DND-41 (cell line): ENCODE results near the gene HS3ST5.

ENCODE experiments used
- ATAC-seq: fragments of 200-7000 bp; cut with Tn5 transposase; 3 replicates; pipeline ENCODE4 v1.9.1; 2021; ENCODE audit warnings: low read depth; ENCODE audit not compliant: insufficient read depth
- DNase-seq: peaks from one replicate; pipeline ENCODE4 v3.0.0-alpha.2; 2020
- H2AFZ ChIP-seq: 2 replicates; pipeline ENCODE4 v1.6.0; 2012; ENCODE audit warnings: low read depth, low read length
- H3K27ac ChIP-seq: 2 replicates; pipeline ENCODE4 v1.5.1; 2012; ENCODE audit warnings: low read length, inconsistent platforms
- H3K27me3 ChIP-seq: fragments of 200-600 bp; sonication (generic); 2 replicates; pipeline ENCODE4 v1.6.0; 2012; ENCODE audit warnings: low read length, mild to moderate bottlenecking, inconsistent platforms; ENCODE audit not compliant: insufficient read depth, poor library complexity
- H3K36me3 ChIP-seq: 2 replicates; pipeline ENCODE4 v1.5.1; 2012; ENCODE audit warnings: low read length, inconsistent platforms; ENCODE audit not compliant: insufficient read depth
- H3K4me1 ChIP-seq: 2 replicates; pipeline ENCODE4 v1.5.1; 2012; ENCODE audit warnings: mild to moderate bottlenecking, low read length; ENCODE audit not compliant: insufficient read depth
- H3K4me2 ChIP-seq: 2 replicates; pipeline ENCODE4 v1.6.0; 2012; ENCODE audit warnings: mild to moderate bottlenecking, moderate library complexity, low read length, inconsistent platforms; ENCODE audit not compliant: insufficient read depth
- H3K4me3 ChIP-seq, 2 experiments: fragments of 200-600 bp in 1 of 2; shearing (Covaris generic) in 1 of 2; 2 replicates each; pipeline ENCODE4 v1.5.1; 2012 to 2016; ENCODE audit warnings: inconsistent platforms in 2 of 2, low read length in 2 of 2, mild to moderate bottlenecking in 2 of 2, low read depth in 1 of 2, moderate library complexity in 1 of 2
- H3K79me2 ChIP-seq: 2 replicates; pipeline ENCODE4 v1.6.0; 2012; ENCODE audit warnings: low read length, inconsistent platforms; ENCODE audit not compliant: insufficient read depth
- H3K9ac ChIP-seq: 2 replicates; pipeline ENCODE4 v1.6.0; 2012; ENCODE audit warnings: low read depth, mild to moderate bottlenecking, inconsistent platforms, low read length, moderate library complexity
- H3K9me3 ChIP-seq: 2 replicates; pipeline ENCODE4 v1.5.1; 2012; ENCODE audit warnings: low read length, moderate library complexity, mild to moderate bottlenecking, inconsistent platforms; ENCODE audit not compliant: insufficient read depth, severe bottlenecking
- H4K20me1 ChIP-seq: 2 replicates; pipeline ENCODE4 v1.6.0; 2012; ENCODE audit warnings: low read length; ENCODE audit not compliant: insufficient read depth
- EZH2 ChIP-seq: IDR thresholded peaks from 3 replicates; pipeline ENCODE4 v1.6.1; 2012; ENCODE audit warnings: borderline replicate concordance, low read depth, mild to moderate bottlenecking, moderate library complexity, low read length, inconsistent platforms; ENCODE audit not compliant: severe bottlenecking
- TF ChIP-seq, protein P1 (sequence below): IDR thresholded peaks from 2 replicates; pipeline ENCODE4 v1.5.1; 2012; ENCODE audit warnings: borderline replicate concordance, low read length, moderate library complexity, mild to moderate bottlenecking; ENCODE audit not compliant: poor library complexity, severe bottlenecking; ENCODE audit errors: extremely low read depth

Gene HS3ST5

DNA sequence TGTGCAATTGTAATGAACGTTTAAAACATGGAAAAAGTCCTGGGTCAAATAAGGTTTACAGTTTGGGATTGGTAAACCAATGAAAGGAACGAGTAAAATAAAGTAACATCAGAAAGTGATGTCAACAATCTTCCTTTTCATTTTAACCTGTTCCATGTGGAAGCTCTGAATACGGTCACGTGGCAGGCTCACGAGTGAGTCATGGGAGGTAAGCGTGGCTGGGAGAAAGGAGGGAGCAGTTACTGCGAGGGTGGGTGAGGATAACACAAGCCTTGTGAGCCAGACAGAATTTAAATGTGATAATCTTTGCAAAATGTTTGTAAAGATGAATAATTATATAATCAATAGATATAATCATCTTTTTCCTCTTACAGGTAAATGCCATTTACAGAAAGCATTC lies 200.6 kb downstream of the HS3ST5 start:
- no peaks in the 10 kb centered on the region for H3K4me1 ChIP-seq
- no peaks in the 10 kb centered on the region for H4K20me1 ChIP-seq
- no peaks in the 10 kb centered on the region for H3K9me3 ChIP-seq
- TF ChIP-seq EZH2, result no peak
- TF ChIP-seq, protein P1, sequence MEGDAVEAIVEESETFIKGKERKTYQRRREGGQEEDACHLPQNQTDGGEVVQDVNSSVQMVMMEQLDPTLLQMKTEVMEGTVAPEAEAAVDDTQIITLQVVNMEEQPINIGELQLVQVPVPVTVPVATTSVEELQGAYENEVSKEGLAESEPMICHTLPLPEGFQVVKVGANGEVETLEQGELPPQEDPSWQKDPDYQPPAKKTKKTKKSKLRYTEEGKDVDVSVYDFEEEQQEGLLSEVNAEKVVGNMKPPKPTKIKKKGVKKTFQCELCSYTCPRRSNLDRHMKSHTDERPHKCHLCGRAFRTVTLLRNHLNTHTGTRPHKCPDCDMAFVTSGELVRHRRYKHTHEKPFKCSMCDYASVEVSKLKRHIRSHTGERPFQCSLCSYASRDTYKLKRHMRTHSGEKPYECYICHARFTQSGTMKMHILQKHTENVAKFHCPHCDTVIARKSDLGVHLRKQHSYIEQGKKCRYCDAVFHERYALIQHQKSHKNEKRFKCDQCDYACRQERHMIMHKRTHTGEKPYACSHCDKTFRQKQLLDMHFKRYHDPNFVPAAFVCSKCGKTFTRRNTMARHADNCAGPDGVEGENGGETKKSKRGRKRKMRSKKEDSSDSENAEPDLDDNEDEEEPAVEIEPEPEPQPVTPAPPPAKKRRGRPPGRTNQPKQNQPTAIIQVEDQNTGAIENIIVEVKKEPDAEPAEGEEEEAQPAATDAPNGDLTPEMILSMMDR, result no peak
- ATAC-seq, result no peak
- H3K9ac ChIP-seq, result no peak overlapping the region
- H3K79me2 ChIP-seq, result no peaks in the 10 kb centered on the region
- no peak overlapping the region for H3K4me2 ChIP-seq
- no peak for DNase-seq
- H3K4me3 ChIP-seq, result no peak overlapping the region
- peaks cover 6% of the 10 kb centered on the region for H3K27me3 ChIP-seq
- no peaks in the 10 kb centered on the region for H3K36me3 ChIP-seq
- no peak overlapping the region for H3K27ac ChIP-seq
- H2AFZ ChIP-seq, result no peak overlapping the region

DNA sequence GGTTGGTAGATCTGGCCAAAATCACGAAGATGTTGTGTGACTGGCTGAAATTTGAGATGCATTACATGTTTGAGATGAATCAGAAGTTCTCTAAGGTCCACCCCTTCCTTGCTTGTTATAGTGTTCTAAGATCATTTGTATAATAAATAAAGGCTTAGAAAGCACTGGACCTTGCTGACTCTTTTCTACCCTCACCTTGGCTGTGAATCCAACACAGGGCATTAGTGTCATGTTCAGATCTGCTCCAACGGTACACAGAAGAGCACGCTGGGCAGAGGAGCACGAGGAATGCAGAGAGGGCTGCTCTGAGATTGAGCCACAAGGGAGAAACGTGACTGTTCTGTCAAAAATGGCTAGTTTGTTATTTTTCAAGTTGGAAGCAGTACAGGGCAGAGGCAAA lies 202.4 kb downstream of the HS3ST5 start:
- ATAC-seq (no peak), DNase-seq (no peak)
- no peak overlapping the region for H3K9ac ChIP-seq
- H3K27ac ChIP-seq, result no peak overlapping the region
- no peaks in the 10 kb centered on the region for H3K79me2 ChIP-seq
- no peak overlapping the region for H2AFZ ChIP-seq
- no peaks in the 10 kb centered on the region for H3K4me1 ChIP-seq
- no peak overlapping the region for H3K4me2 ChIP-seq
- H3K9me3 ChIP-seq, result no peaks in the 10 kb centered on the region
- TF ChIP-seq EZH2, result no peak
- TF ChIP-seq, protein P1, result no peak
- peaks cover 6% of the 10 kb centered on the region for H3K27me3 ChIP-seq
- H3K4me3 ChIP-seq, result no peak overlapping the region
- no peaks in the 10 kb centered on the region for H4K20me1 ChIP-seq
- no peaks in the 10 kb centered on the region for H3K36me3 ChIP-seq

DNA sequence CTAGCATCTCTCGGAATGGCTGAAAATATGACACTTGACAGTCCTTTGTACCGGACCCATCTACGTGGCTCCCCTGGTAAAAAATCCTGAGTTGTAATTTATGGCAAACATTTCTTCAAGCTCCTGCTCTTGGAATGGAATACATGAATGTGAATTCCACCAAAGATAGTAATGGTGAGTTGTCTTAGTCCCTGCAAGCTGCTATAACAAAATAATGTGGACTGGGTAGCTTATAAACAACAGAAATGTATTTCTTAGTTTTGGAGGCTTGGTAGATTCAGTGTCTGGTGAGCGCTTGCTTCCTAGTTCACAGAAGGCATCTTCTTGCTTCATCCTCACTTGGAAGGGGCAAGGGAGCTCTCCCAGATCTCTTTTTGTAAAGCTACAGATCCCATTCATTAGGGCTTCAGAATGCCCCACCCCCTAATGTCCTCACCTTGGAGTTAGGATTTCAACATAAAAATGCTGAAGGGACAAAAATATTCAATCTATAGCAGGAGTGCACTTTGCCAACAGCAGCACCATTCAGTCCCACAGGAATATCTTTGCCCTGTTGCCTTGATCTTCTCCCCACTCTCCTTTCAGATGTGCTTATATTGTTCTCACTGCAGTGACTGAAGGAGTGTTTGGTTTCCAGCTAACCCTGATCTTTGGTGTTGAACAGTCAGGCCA lies 204.1 kb downstream of the HS3ST5 start:
- Histone ChIP-seq H3K4me3 (no peak overlapping the region), H3K4me2 (no peak overlapping the region), H4K20me1 (no peaks in the 10 kb centered on the region), H3K9ac (no peak overlapping the region), H2AFZ (no peak overlapping the region), H3K9me3 (no peaks in the 10 kb centered on the region), H3K27me3 (peaks cover 6% of the 10 kb centered on the region), H3K79me2 (no peaks in the 10 kb centered on the region), H3K36me3 (no peaks in the 10 kb centered on the region), H3K27ac (no peak overlapping the region), H3K4me1 (no peaks in the 10 kb centered on the region)
- no peak for ATAC-seq
- TF ChIP-seq, protein P1, result no peak
- TF ChIP-seq EZH2, result no peak
- DNase-seq, result no peak
